ENCODE measurements around the gene LCN10. TPM values are rescaled to one million over a fixed set of nuclear protein-coding genes. Genes with fewer than 3 reads are reported as not detected.
A peak's percentile ranks its signal among the peaks of the same experiment; 100 is the strongest.

LCN10 gene
- total and polyA plus RNA-seq, 2 of the 13 experiments (the other 11 are each of a cell fraction or from before 2014, with no cell fraction given): 0.53 to 0.61 TPM

DNA sequence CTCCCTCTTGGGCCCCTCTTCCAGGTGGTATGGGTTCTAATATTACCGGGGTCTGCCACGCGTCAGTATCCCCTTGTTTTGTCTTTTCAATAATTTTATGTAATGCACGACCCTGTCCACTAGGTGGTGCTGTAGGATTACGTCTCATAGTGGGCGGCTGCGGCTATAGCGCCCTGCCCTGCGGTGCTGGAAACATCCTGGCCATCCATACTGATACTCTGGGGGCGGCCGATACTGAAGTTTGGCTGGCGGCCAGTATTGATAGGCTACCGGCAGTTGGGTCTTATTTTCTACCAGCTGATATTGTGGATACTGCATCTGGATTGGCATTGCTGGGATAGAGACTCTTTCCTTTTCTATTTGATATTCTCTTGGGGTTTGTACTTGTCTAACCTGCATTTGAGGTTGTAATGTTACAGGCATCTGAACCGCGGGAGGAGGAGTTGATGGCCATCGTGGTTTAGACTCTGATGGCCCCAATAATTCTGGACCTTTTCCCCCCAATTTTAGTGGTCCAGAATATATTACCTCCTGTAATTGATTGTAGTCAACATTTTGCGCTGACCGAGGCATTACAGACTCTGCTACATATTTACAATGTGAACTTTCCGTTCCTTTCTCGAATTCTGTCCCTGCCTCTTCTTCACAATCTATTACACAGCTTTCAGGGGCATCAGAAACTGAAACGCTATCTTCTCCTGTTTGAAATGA lies 45.1 kb upstream of the LCN10 start (continued):
- TF ChIP-seq GLI4 (CRISPR knock-in tag; IDR thresholded peaks at IDR 0.05; ENCODE audit: borderline replicate concordance): no peak
- TF ChIP-seq, protein P1, sequence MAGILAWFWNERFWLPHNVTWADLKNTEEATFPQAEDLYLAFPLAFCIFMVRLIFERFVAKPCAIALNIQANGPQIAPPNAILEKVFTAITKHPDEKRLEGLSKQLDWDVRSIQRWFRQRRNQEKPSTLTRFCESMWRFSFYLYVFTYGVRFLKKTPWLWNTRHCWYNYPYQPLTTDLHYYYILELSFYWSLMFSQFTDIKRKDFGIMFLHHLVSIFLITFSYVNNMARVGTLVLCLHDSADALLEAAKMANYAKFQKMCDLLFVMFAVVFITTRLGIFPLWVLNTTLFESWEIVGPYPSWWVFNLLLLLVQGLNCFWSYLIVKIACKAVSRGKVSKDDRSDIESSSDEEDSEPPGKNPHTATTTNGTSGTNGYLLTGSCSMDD (CRISPR knock-in tag; IDR thresholded peaks at IDR 0.05): no peak
- peak; percentile 95 for TF ChIP-seq CTCF (CRISPR knock-in tag; IDR thresholded peaks at IDR 0.05)
- peak; percentile 47; the same call in 1 of the 2 replicates for TF ChIP-seq ATF1 (CRISPR knock-in tag; IDR thresholded peaks at IDR 0.05)
- TF ChIP-seq, protein P2, sequence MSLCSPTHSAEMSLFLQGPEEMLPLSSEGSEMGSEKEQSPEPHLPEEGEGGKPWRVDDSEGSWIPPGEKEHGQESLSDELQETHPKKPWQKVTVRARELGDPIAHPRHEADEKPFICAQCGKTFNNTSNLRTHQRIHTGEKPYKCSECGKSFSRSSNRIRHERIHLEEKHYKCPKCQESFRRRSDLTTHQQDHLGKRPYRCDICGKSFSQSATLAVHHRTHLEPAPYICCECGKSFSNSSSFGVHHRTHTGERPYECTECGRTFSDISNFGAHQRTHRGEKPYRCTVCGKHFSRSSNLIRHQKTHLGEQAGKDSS (CRISPR knock-in tag; IDR thresholded peaks at IDR 0.05; ENCODE audit: borderline replicate concordance, low read depth): no peak
- no peak for TF ChIP-seq ZNF607 (CRISPR knock-in tag; IDR thresholded peaks at IDR 0.05; ENCODE audit: borderline replicate concordance)
- TF ChIP-seq, protein P3, sequence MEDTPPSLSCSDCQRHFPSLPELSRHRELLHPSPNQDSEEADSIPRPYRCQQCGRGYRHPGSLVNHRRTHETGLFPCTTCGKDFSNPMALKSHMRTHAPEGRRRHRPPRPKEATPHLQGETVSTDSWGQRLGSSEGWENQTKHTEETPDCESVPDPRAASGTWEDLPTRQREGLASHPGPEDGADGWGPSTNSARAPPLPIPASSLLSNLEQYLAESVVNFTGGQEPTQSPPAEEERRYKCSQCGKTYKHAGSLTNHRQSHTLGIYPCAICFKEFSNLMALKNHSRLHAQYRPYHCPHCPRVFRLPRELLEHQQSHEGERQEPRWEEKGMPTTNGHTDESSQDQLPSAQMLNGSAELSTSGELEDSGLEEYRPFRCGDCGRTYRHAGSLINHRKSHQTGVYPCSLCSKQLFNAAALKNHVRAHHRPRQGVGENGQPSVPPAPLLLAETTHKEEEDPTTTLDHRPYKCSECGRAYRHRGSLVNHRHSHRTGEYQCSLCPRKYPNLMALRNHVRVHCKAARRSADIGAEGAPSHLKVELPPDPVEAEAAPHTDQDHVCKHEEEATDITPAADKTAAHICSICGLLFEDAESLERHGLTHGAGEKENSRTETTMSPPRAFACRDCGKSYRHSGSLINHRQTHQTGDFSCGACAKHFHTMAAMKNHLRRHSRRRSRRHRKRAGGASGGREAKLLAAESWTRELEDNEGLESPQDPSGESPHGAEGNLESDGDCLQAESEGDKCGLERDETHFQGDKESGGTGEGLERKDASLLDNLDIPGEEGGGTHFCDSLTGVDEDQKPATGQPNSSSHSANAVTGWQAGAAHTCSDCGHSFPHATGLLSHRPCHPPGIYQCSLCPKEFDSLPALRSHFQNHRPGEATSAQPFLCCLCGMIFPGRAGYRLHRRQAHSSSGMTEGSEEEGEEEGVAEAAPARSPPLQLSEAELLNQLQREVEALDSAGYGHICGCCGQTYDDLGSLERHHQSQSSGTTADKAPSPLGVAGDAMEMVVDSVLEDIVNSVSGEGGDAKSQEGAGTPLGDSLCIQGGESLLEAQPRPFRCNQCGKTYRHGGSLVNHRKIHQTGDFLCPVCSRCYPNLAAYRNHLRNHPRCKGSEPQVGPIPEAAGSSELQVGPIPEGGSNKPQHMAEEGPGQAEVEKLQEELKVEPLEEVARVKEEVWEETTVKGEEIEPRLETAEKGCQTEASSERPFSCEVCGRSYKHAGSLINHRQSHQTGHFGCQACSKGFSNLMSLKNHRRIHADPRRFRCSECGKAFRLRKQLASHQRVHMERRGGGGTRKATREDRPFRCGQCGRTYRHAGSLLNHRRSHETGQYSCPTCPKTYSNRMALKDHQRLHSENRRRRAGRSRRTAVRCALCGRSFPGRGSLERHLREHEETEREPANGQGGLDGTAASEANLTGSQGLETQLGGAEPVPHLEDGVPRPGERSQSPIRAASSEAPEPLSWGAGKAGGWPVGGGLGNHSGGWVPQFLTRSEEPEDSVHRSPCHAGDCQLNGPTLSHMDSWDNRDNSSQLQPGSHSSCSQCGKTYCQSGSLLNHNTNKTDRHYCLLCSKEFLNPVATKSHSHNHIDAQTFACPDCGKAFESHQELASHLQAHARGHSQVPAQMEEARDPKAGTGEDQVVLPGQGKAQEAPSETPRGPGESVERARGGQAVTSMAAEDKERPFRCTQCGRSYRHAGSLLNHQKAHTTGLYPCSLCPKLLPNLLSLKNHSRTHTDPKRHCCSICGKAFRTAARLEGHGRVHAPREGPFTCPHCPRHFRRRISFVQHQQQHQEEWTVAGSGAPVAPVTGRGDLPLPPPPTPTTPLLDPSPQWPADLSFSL (CRISPR knock-in tag; IDR thresholded peaks at IDR 0.05): no peak
- peak; percentile 32; the same call in 1 of the 2 replicates for TF ChIP-seq PHF8 (CRISPR knock-in tag; IDR thresholded peaks at IDR 0.05)
- TF ChIP-seq ZKSCAN8 (CRISPR knock-in tag; IDR thresholded peaks at IDR 0.05; ENCODE audit: borderline replicate concordance): no peak
- no peak for TF ChIP-seq ZNF343 (CRISPR knock-in tag; IDR thresholded peaks at IDR 0.05)
- TF ChIP-seq ZNF280D (CRISPR knock-in tag; IDR thresholded peaks at IDR 0.05): peak; percentile 65; the same call in 1 of the 2 replicates
- no peak for TF ChIP-seq ZMAT3 (CRISPR knock-in tag; conservative IDR thresholded peaks at IDR 0.05)
- no peak for TF ChIP-seq CCAR2 (optimal IDR thresholded peaks at IDR 0.05; ENCODE audit: low read depth, low read length)
- TF ChIP-seq NFYC (CRISPR knock-in tag; IDR thresholded peaks at IDR 0.05): no peak
- peak; percentile 66; the same call in 1 of the 2 replicates for TF ChIP-seq SPEN (CRISPR knock-in tag; IDR thresholded peaks at IDR 0.05; ENCODE audit: low read depth)
- no peak for TF ChIP-seq ZKSCAN5 (CRISPR knock-in tag; IDR thresholded peaks at IDR 0.05)
